RWPE1 (cell line): ENCODE results near the gene NDUFB7.
"Not testable (repeated sequence)": the region's sequence is repeated elsewhere in the genome, so short reads cannot be mapped to it uniquely, and the experiment has no call there.

Experiments
- CTCF ChIA-PET: fragments of 350-600 bp; sonication (Branson Sonifier 250); formaldehyde crosslinking; extraction: SDS; loops from one replicate; lab custom pipeline; 2021; lab: Yijun Ruan, JAX
- POLR2A ChIA-PET: fragments of 400-600 bp; formaldehyde crosslinking; extraction: SDS; loops from one replicate; lab custom pipeline; 2020; ENCODE audit warnings: antibody characterized with exemption; ENCODE audit not compliant: low non-redundant PET; lab: Yijun Ruan, JAX
- DNase-seq: peaks from one replicate; pipeline ENCODE4 v3.0.0; 2012; ENCODE audit warnings: low spot score
- H3K27ac ChIP-seq: fragments of 450-650 bp; 2 replicates; pipeline ENCODE4 v1.5.1; 2017
- TF ChIP-seq, protein P1 (sequence below): fragments of 450-650 bp; conservative IDR thresholded peaks from 2 replicates; pipeline ENCODE4 v1.5.1; 2017; ENCODE audit warnings: low read depth, mild to moderate bottlenecking

NDUFB7 gene

DNA sequence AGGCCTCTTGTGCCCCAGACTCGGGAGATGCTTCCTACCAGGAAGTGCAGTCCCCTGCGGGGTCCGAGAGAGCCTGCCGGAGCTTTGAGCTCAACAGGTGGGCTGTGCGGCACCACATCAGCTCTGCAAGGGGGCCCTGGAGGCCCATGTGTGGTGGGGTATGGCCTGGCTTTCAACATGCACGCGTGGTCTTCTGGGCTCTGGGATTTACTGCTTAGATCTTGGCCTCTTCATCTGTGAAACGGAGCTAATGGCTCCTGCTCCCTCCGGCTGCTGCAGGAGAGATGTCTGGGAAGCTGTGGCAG lies 18.0 kb downstream of the NDUFB7 start:
- TF ChIP-seq, protein P1, sequence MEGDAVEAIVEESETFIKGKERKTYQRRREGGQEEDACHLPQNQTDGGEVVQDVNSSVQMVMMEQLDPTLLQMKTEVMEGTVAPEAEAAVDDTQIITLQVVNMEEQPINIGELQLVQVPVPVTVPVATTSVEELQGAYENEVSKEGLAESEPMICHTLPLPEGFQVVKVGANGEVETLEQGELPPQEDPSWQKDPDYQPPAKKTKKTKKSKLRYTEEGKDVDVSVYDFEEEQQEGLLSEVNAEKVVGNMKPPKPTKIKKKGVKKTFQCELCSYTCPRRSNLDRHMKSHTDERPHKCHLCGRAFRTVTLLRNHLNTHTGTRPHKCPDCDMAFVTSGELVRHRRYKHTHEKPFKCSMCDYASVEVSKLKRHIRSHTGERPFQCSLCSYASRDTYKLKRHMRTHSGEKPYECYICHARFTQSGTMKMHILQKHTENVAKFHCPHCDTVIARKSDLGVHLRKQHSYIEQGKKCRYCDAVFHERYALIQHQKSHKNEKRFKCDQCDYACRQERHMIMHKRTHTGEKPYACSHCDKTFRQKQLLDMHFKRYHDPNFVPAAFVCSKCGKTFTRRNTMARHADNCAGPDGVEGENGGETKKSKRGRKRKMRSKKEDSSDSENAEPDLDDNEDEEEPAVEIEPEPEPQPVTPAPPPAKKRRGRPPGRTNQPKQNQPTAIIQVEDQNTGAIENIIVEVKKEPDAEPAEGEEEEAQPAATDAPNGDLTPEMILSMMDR, result no peak
- POLR2A ChIA-PET, result interaction anchor here (0.6 to 1.2 kb wide), 4 partner anchors 36 to 604 kb away, joined by 3 to 9 read pairs (median 6); partner anchors contain the start of gene DNAJB1
- DNase-seq, result no peak
- peak overlapping the region; percentile 100 for H3K27ac ChIP-seq
- CTCF ChIA-PET, result interaction anchor here (0.6 to 1.5 kb wide), 5 partner anchors 31 to 82 kb away, joined by 3 to 7 read pairs (median 4); no protein-coding TSS in a partner anchor

DNA sequence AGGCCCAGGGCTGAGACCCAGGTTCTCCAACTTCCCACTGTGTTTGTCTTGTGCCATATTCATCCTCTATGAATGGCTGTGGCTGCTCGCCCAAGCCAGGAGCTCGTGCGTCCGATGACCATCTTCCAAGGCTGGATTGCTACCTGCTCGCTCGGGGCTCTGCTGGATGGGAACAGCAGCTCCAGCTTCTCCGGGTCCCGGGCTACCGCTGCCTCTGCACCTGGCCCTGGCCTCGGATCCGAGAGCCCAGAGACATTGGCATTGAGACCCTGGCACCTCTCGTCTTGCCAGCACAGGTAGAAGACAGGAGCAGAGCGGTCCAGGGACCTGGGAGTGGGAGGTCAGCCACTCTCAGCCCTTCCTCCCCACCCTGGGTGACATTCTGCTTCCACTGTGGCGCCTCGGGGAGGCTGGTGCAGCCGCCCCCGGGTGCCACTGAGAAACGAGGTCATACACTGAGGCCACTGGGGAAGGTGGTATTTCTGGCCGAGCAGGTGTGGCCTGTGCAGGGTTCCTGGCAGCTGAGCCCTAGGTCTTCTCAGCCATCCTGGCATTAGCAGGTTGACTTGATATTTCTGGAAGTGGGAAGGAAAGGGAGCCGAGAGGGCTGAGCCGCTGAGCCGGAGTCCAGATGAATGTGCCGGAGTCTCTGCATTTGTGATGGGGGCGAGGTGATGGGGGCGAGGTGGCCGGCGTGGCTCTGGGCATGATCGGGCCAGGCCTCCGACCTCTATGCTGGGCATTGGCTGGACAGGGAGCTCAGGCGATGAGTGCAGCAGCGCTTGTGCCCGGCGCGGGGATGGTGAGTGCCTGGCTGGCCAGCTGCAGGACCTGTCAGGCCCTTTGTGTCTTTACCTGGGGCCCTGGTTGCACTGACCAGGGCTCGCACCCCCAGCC lies 18.6 kb downstream of the NDUFB7 start:
- TF ChIP-seq, protein P1, result no peak
- ChIA-PET CTCF (interaction anchor here (1.5 kb wide), 1 partner anchor 81 kb away, joined by 4 read pairs; no protein-coding TSS in a partner anchor), POLR2A (interaction anchor here (0.6 to 1.2 kb wide), 3 partner anchors 35 to 149 kb away, joined by 3 to 9 read pairs (median 8); partner anchors contain the start of gene DNAJB1)
- no peak for DNase-seq
- H3K27ac ChIP-seq, result peak overlapping the region; percentile 100

DNA sequence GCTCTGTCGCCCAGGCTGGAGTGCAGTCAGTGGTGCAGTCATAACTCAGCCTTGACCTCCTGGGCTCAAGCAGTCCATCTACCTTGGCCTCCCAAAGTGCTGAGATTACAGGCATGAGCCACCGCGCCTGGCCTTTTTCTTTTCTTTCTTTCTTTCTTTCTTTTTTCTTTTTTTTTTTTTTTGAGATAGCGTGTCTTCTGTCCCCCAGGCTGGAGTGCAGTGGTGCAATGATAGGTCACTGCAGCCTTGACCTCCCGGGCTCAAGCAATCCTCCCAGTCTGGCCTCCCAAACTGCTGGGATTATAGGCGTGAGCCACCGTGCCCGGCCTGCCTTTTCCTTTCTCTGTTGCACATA lies 19.9 kb downstream of the NDUFB7 start:
- ChIA-PET POLR2A (interaction anchor here (1.8 kb wide), 1 partner anchor 34 kb away, joined by 6 read pairs; no protein-coding TSS in a partner anchor), CTCF (interaction anchor here (1.0 kb wide), 1 partner anchor 9 kb away, joined by 3 read pairs; no protein-coding TSS in a partner anchor)
- not testable (repeated sequence) for DNase-seq
- H3K27ac ChIP-seq, result peak overlapping the region; percentile 100

DNA sequence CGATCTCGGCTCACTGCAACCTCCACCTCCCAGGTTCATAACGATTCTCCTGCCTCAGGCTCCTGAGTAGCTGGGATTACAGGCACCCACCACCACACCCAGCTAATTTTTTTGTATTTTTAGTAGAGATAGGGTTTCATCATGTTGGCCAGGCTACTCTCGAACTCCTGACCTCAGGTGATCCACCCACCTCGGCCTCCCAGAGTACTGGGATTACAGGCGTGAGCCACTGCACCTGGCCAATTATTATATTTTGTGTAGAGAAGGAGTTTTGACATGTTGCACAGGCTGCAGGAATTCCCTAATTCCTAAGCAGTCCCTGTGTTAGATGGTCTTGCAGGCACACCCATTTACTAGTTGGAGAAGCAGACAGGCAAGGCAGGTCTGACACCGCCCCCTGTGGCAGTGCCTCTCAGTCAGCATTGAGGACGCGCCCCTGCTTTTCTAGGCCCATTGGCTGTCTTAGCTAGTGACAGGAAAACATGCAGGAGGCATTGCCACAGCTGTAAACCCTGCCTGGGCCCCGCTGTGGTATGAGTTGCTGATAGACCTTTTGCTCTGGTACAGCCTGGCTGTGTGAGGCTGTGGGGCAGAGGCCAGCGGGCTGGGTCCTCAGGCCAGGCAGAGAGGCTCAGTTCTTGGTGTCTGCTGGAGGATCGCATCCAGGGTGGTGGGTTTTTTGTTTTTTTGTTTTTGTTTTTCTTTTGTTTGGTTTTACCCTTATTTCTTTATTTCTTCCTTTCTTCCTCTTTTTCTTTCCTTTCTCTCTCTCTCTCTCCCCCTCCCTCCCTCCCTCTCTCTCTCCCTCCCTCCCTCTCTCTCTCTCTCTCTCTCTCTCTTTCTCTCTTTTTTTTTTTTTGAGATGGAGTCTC lies 20.5 kb downstream of the NDUFB7 start:
- POLR2A ChIA-PET, result interaction anchor here (0.6 to 1.8 kb wide), 3 partner anchors 33 to 439 kb away, joined by 3 to 9 read pairs (median 6); partner anchors contain the start of gene DNAJB1
- CTCF ChIA-PET, result interaction anchor here (0.7 to 1.5 kb wide), 5 partner anchors 8 to 53 kb away, joined by 3 to 4 read pairs (median 3); no protein-coding TSS in a partner anchor
- peak; percentile 77 for DNase-seq
- peak overlapping the region; percentile 100 for H3K27ac ChIP-seq

DNA sequence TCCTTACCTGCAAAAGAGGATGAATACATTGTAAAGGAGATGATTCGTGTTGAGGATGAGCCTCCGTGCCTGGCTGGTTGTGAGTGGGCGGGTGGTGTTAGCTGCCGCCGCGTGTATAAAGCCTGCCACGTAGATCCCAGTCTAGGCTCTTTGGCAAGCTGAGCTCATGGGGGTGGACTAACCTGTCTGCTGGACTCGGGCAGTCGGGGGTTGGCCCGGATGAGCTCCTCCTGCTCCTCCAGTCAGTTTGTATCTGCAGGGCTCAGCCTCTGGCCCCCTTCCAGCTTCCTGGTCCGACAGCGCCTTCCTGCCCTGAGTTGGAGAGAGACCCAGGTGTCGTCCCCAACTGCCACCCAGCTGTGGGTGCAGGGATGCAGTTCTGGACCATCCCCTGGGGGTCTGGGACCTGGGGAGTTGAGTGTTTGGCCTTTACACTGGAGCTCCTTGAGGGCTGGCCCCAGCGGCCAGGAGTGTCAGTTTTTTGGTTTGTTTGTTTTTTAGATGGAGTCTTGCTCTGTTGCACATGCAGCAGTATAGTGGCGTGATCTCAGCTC lies 21.6 kb downstream of the NDUFB7 start:
- POLR2A ChIA-PET, result interaction anchor here (0.5 to 1.8 kb wide), 6 partner anchors 28 to 438 kb away, joined by 3 to 9 read pairs (median 5); partner anchors contain the start of gene DNAJB1
- DNase-seq, result peak; percentile 64
- CTCF ChIA-PET, result interaction anchor here (0.6 to 1.5 kb wide), 5 partner anchors 10 to 346 kb away, joined by 3 to 4 read pairs (median 3); no protein-coding TSS in a partner anchor
- H3K27ac ChIP-seq, result peak overlapping the region; percentile 100
- TF ChIP-seq, protein P1, result no peak

DNA sequence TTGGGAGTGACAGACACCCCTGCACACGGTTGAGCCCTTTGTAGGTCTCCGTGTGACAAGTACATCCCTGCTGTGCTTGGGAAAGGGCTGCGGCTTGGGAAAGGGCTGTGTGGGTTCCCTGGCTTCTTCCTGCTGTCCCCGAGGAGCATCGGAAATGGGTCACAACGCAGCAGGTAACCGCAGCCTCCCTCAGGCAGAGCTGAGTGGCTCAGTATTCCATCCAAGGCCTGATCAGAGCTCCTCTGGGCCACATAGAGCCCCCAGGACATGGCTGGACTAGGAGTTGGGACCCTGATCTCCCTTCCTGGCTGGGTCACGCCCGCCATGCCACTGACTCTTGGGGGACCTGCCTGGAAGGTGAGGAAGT lies 26.2 kb downstream of the NDUFB7 start:
- ChIA-PET CTCF (interaction anchor here (0.7 kb wide), 1 partner anchor 8 kb away, joined by 3 read pairs; no protein-coding TSS in a partner anchor), POLR2A (no interaction called here)
- TF ChIP-seq, protein P1, result no peak
- no peak for DNase-seq
- H3K27ac ChIP-seq, result peak overlapping the region; percentile 94
